ENCODE results near the gene TGM3.

DNA sequence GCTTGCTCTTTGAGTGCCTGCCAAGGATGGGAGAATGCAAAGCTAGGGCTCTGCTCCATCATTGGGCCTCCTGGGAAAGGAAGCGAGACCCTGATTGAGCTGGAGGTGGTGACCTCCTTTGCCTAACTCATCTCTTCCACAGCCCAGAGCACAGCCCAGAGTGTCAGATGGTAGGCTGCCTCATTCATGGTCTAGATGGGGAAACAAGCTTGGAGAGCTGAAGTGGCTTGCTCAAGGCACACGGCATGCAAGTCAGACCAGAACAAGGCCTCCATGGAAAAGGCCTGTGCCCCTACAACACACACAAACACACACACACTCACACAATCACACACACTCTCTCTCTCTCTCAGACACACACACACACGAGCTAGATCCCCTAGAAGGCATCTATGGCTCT, 17.5 kb downstream of the TGM3 start:
- TF ChIP-seq TAF1 (IDR thresholded peaks at IDR 0.05; ENCODE audit: borderline replicate concordance, insufficient read depth, low read length), result no peak
- TF ChIP-seq, protein P1, sequence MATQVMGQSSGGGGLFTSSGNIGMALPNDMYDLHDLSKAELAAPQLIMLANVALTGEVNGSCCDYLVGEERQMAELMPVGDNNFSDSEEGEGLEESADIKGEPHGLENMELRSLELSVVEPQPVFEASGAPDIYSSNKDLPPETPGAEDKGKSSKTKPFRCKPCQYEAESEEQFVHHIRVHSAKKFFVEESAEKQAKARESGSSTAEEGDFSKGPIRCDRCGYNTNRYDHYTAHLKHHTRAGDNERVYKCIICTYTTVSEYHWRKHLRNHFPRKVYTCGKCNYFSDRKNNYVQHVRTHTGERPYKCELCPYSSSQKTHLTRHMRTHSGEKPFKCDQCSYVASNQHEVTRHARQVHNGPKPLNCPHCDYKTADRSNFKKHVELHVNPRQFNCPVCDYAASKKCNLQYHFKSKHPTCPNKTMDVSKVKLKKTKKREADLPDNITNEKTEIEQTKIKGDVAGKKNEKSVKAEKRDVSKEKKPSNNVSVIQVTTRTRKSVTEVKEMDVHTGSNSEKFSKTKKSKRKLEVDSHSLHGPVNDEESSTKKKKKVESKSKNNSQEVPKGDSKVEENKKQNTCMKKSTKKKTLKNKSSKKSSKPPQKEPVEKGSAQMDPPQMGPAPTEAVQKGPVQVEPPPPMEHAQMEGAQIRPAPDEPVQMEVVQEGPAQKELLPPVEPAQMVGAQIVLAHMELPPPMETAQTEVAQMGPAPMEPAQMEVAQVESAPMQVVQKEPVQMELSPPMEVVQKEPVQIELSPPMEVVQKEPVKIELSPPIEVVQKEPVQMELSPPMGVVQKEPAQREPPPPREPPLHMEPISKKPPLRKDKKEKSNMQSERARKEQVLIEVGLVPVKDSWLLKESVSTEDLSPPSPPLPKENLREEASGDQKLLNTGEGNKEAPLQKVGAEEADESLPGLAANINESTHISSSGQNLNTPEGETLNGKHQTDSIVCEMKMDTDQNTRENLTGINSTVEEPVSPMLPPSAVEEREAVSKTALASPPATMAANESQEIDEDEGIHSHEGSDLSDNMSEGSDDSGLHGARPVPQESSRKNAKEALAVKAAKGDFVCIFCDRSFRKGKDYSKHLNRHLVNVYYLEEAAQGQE (IDR thresholded peaks at IDR 0.05; ENCODE audit: insufficient read depth in 1 of 2, low read depth in 2 of 2, low read length in 2 of 2), result no peak
- TF ChIP-seq POLR2AphosphoS5 (IDR thresholded peaks at IDR 0.05; ENCODE audit: low read depth, low read length), result no peak
- no peak for TF ChIP-seq SIN3A (IDR thresholded peaks at IDR 0.05; ENCODE audit: borderline replicate concordance, insufficient read depth, low read length)
